Brain microvascular endothelial cell (primary cell): Measurements from ENCODE around the gene IP6K1.

Source experiments
- DNase-seq: peaks from one replicate; pipeline ENCODE4 v3.0.0-alpha.2; 2020
- H3K27ac ChIP-seq: fragments of 250-450 bp; sonication (Bioruptor Pico); 2 replicates; pipeline ENCODE4 v1.5.1; 2020; ENCODE audit warnings: mild to moderate bottlenecking, moderate library complexity
- H3K27me3 ChIP-seq: fragments of 250-450 bp; sonication (Bioruptor Pico); replicated peaks from 2 replicates; pipeline ENCODE4 v1.5.1; 2020; ENCODE audit warnings: mild to moderate bottlenecking
- H3K36me3 ChIP-seq: fragments of 250-450 bp; sonication (Bioruptor Pico); replicated peaks from 2 replicates; pipeline ENCODE4 v1.5.1; 2020; ENCODE audit warnings: mild to moderate bottlenecking
- H3K4me3 ChIP-seq: 2 replicates; pipeline ENCODE4 v1.5.1; 2011; ENCODE audit warnings: low read depth, mild to moderate bottlenecking, control low read depth, low read length, moderate library complexity
- CTCF ChIP-seq: IDR thresholded peaks from 2 replicates; pipeline ENCODE4 v1.5.1; 2011; ENCODE audit warnings: low read depth, mild to moderate bottlenecking, moderate library complexity, low read length, control low read depth, inconsistent platforms; ENCODE audit errors: missing control alignments
- in situ Hi-C: cut with HindIII; loops from 2 replicates; pipeline ENCODE4 v1.10.0; 2017; ENCODE audit warnings: low sequenced_read_pairs, low pct_ligation_motif_present

Gene IP6K1

GRCh38 chr3:49717959-49718857 lies 68.1 kb downstream of the IP6K1 start:
- DNase-seq: no peak
- Histone ChIP-seq H3K27ac (no peak overlapping the region), H3K4me3 (no peak overlapping the region), H3K36me3 (peaks cover 22% of the 10 kb centered on the region), H3K27me3 (no peaks in the 10 kb centered on the region)
- in situ Hi-C loops: no loop called here
- no peak for TF ChIP-seq CTCF

- no peak for TF ChIP-seq CTCF
- H3K36me3 ChIP-seq: peaks cover 18% of the 10 kb centered on the region
- no peak overlapping the region for H3K27ac ChIP-seq
- no peak for DNase-seq
- in situ Hi-C loops: no loop called here
- no peaks in the 10 kb centered on the region for H3K27me3 ChIP-seq
- no peak overlapping the region for H3K4me3 ChIP-seq
Observed at GRCh38 chr3:49717211-49717958, 69.0 kb downstream of the IP6K1 start.

GRCh38 chr3:49716691-49717210 lies 69.6 kb downstream of the IP6K1 start:
- no peak overlapping the region for H3K27ac ChIP-seq

GRCh38 chr3:49716169-49716568 lies 70.2 kb downstream of the IP6K1 start:
- DNase-seq: no peak
- Histone ChIP-seq H3K4me3 (no peak overlapping the region), H3K27ac (no peak overlapping the region), H3K27me3 (no peaks in the 10 kb centered on the region), H3K36me3 (peaks cover 7% of the 10 kb centered on the region)
- in situ Hi-C loops: no loop called here
- no peak for TF ChIP-seq CTCF

More at GRCh38 chr3:49716691-49717210, 69.6 kb downstream of the IP6K1 start:
- in situ Hi-C loops: no loop called here
- no peak for TF ChIP-seq CTCF
- Histone ChIP-seq H3K4me3 (no peak overlapping the region), H3K36me3 (peaks cover 13% of the 10 kb centered on the region), H3K27me3 (no peaks in the 10 kb centered on the region)
- no peak for DNase-seq

- H3K36me3 ChIP-seq: peaks cover 2% of the 10 kb centered on the region
- DNase-seq: no peak
- TF ChIP-seq CTCF: no peak
- H3K4me3 ChIP-seq: no peak overlapping the region
- no peaks in the 10 kb centered on the region for H3K27me3 ChIP-seq
- in situ Hi-C loops: no loop called here
- H3K27ac ChIP-seq: no peak overlapping the region
Observed at GRCh38 chr3:49715611-49716121, 70.7 kb downstream of the IP6K1 start.
